BJ (cell line): ENCODE measurements around the gene HDAC11. TPM values are rescaled to one million over a fixed set of nuclear protein-coding genes. Genes with fewer than 3 reads are reported as not detected.

Source experiments
- CTCF ChIA-PET: fragments of 350-600 bp; formaldehyde crosslinking; extraction: SDS; loops from one replicate; lab custom pipeline; 2021; ENCODE audit warnings: antibody characterized with exemption, inconsistent platforms; lab: Yijun Ruan, JAX
- POLR2A ChIA-PET: fragments of 300-600 bp; sonication (Branson Sonifier 250); formaldehyde crosslinking; extraction: SDS; loops from one replicate; lab custom pipeline; 2021; ENCODE audit warnings: antibody characterized with exemption; lab: Charles Lee
- DNase-seq: peaks from one replicate; pipeline ENCODE4 v3.0.0-alpha.2; 2011; ENCODE audit warnings: low read depth
- H3K27me3 ChIP-seq: 2 replicates; pipeline ENCODE4 v1.6.0; 2011; ENCODE audit warnings: low read length; ENCODE audit not compliant: control insufficient read depth, insufficient read depth
- H3K36me3 ChIP-seq: 2 replicates; pipeline ENCODE4 v1.5.1; 2011; ENCODE audit warnings: low read length; ENCODE audit not compliant: control insufficient read depth, insufficient read depth
- H3K4me3 ChIP-seq: 2 replicates; pipeline ENCODE4 v1.5.1; 2011; ENCODE audit warnings: low read depth, mild to moderate bottlenecking, control low read depth, low read length
- polyA plus RNA-seq: library from polyadenylated mRNA; depleted of rRNA; stranded (reverse); fragments of >200 nt; gene quantifications from 2 replicates; pipeline ENCODE4 v1.2.3, GENCODE V29; 2011
- TF ChIP-seq, protein P1 (sequence below): IDR thresholded peaks from 2 replicates; pipeline ENCODE4 v1.5.1; 2011; ENCODE audit warnings: low read depth, mild to moderate bottlenecking, control low read depth, inconsistent platforms, low read length, moderate library complexity; ENCODE audit not compliant: insufficient read depth

Gene HDAC11
- polyA plus RNA-seq, 1 experiment = 16.0 TPM

- peaks cover 11% of the 10 kb centered on the region for H3K27me3 ChIP-seq
- ChIA-PET CTCF (interaction anchor here (0.5 to 3.4 kb wide), 5 partner anchors 7 to 598 kb away, joined by 3 to 24 read pairs (median 5); no protein-coding TSS in a partner anchor), POLR2A (no interaction called here)
- no peaks in the 10 kb centered on the region for H3K36me3 ChIP-seq
- no peak overlapping the region for H3K4me3 ChIP-seq
- DNase-seq = no peak
- TF ChIP-seq, protein P1, sequence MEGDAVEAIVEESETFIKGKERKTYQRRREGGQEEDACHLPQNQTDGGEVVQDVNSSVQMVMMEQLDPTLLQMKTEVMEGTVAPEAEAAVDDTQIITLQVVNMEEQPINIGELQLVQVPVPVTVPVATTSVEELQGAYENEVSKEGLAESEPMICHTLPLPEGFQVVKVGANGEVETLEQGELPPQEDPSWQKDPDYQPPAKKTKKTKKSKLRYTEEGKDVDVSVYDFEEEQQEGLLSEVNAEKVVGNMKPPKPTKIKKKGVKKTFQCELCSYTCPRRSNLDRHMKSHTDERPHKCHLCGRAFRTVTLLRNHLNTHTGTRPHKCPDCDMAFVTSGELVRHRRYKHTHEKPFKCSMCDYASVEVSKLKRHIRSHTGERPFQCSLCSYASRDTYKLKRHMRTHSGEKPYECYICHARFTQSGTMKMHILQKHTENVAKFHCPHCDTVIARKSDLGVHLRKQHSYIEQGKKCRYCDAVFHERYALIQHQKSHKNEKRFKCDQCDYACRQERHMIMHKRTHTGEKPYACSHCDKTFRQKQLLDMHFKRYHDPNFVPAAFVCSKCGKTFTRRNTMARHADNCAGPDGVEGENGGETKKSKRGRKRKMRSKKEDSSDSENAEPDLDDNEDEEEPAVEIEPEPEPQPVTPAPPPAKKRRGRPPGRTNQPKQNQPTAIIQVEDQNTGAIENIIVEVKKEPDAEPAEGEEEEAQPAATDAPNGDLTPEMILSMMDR = no peak
Observed at GRCh38 chr3:13463618-13464400, 16.3 kb upstream of the HDAC11 start.

DNA sequence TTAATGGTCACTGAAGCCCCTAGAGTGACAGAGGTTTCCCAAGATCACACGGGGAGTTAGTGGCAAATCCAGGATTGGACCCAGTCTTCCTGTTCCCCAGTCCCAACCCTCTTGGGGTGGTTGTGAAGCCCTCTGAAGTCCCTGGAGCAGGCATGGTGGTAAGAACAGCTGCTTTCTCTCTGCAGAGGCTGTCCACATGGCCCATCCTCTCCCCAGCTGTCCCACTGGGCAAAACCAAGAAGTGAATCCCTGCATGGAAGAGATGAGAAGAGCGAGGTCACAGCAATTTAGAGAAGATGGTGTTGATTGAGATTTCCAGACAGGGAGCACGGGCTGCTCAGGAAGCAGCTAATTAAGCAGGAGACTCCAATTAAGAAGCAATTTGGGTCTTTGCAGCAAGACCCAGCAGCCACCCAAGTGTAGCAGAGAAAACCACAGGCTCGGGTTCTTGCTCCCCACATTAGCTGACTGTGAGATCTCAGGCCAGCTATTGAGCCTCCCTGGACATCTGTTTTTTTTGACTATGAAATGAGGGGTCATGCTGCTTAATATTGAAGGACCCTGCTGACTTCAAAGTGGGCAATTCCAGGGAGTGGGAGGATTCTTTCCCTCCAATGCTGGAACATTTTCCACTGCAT is 14.8 kb upstream of the HDAC11 start:
- POLR2A ChIA-PET = no interaction called here
- TF ChIP-seq, protein P1 = no peak

GRCh38 chr3:13466781-13467180 is 13.3 kb upstream of the HDAC11 start:
- ChIA-PET CTCF (interaction anchor here (0.7 to 2.3 kb wide), 3 partner anchors 8 to 27 kb away, joined by 3 to 9 read pairs (median 3); no protein-coding TSS in a partner anchor), POLR2A (no interaction called here)
- H3K27me3 ChIP-seq = peaks cover 12% of the 10 kb centered on the region
- TF ChIP-seq, protein P1 = no peak
- H3K4me3 ChIP-seq = no peak overlapping the region
- H3K36me3 ChIP-seq = no peaks in the 10 kb centered on the region
- DNase-seq = no peak

More for the DNA sequence above, 14.8 kb upstream of the HDAC11 start:
- H3K36me3 ChIP-seq = no peaks in the 10 kb centered on the region
- H3K27me3 ChIP-seq = peaks cover 11% of the 10 kb centered on the region
- CTCF ChIA-PET = interaction anchor here (1.3 kb wide), 1 partner anchor 13 kb away, joined by 4 read pairs; no protein-coding TSS in a partner anchor
- no peak for DNase-seq
- no peak overlapping the region for H3K4me3 ChIP-seq

DNA sequence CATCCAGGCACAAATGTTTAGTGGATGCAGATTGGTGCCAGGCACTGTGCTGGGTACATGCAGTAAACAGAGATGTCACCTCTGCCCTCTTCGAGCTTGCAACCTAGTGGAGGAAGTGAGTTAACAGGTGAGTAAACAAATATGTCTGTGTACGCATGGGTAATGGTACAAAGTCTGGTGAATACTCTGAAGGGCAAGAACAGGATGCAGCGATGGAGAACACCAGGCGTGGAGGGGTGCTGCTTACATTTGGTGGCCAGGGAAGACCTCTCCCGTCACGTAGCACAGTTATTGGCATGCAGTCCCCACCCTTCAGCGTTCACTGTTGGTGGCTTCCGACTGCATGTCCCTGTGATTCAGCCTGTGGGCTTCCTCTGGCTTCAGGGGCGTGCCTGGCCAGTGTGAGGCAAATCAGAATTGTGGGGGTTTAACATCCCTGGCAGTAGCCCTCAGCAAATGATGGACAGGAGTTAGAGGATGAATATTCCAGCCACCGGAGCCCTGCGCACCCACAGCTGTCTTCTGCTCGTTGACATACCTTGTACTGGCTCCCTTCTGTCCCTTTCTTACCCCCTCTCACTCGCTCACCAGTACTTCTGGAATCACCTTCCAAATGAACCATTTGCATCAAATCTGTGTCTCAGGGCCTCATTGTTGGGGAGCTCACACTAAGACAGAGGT is 9.1 kb upstream of the HDAC11 start:
- H3K27me3 ChIP-seq = peaks cover 8% of the 10 kb centered on the region
- CTCF ChIA-PET = interaction anchor here (2.0 kb wide), 1 partner anchor 8 kb away, joined by 5 read pairs; no protein-coding TSS in a partner anchor
- no peaks in the 10 kb centered on the region for H3K36me3 ChIP-seq
- DNase-seq = no peak
- TF ChIP-seq, protein P1 = no peak
- POLR2A ChIA-PET = no interaction called here
- H3K4me3 ChIP-seq = no peak overlapping the region

DNA sequence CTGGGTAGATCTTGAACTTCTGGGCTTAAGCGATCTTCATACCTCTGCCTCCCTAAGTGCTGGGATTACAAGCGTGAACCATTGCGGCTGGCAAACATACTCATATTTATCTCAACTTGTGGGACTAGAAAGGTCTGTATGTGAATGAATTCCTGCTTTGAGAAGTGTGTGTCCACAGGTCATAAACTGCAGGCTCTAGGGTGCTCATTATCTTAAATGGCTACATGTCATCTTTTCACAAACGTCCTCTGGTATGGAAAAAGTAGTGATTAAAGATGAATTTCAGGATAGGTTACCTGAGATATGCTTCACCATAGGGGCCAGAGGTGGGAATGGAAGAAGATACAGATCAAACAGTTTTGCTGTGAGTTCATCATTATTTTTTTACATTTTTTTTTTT is 7.8 kb upstream of the HDAC11 start:
- DNase-seq = no peak
- CTCF ChIA-PET = interaction anchor here (2.0 kb wide), 1 partner anchor 9 kb away, joined by 5 read pairs; no protein-coding TSS in a partner anchor
- no peak overlapping the region for H3K4me3 ChIP-seq
- TF ChIP-seq, protein P1 = no peak
- H3K27me3 ChIP-seq = peaks cover 8% of the 10 kb centered on the region; the same call in 1 of the 2 replicates
- no peaks in the 10 kb centered on the region for H3K36me3 ChIP-seq
- POLR2A ChIA-PET = no interaction called here
